ENCODE measurements around the gene STXBP5.

GRCh38 chr6:147421903-147422302, 217.7 kb downstream of the STXBP5 start:
- no peak for TF ChIP-seq BRCA1 (CRISPR knock-in tag; IDR thresholded peaks at IDR 0.05)
- no peak for TF ChIP-seq POLR2AphosphoS5 (IDR thresholded peaks at IDR 0.05; ENCODE audit: low read depth, low read length)
- no peak for TF ChIP-seq CTCF (CRISPR knock-in tag; IDR thresholded peaks at IDR 0.05)
- TF ChIP-seq, protein P1, sequence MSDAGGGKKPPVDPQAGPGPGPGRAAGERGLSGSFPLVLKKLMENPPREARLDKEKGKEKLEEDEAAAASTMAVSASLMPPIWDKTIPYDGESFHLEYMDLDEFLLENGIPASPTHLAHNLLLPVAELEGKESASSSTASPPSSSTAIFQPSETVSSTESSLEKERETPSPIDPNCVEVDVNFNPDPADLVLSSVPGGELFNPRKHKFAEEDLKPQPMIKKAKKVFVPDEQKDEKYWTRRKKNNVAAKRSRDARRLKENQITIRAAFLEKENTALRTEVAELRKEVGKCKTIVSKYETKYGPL (CRISPR knock-in tag; IDR thresholded peaks at IDR 0.05) = no peak
- no peak for TF ChIP-seq CHCHD3 (CRISPR knock-in tag; IDR thresholded peaks at IDR 0.05)
- TF ChIP-seq TBL1XR1 (IDR thresholded peaks at IDR 0.05; ENCODE audit: borderline replicate concordance, low read length, partially characterized antibody) = no peak
- TF ChIP-seq ELF1 (CRISPR knock-in tag; IDR thresholded peaks at IDR 0.05) = no peak
- TF ChIP-seq ASH2L (IDR thresholded peaks at IDR 0.05; ENCODE audit: insufficient read length, low read depth, low read length) = no peak
